ENCODE data around the gene TTC21A.

DNA sequence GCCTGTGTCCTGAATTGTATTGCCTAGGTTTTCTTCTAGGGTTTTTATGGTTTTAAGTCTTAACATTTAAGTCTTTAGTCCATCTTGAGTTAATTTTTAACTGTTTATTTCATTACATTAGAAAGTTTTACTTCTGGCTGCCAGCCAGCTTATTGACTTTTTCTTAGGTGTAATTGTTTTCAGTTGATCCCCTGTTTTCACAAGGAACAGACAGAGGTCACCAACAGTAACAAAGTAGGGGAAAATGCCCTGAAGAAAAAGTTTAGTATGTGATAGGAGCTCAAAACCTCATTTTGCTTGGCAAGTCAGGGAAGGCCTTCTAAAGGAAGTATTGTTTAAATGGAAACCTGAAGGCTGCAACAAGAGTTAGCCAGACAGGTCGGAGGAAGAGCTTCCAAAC is 45.3 kb upstream of the TTC21A start:
- TF ChIP-seq, protein P1, sequence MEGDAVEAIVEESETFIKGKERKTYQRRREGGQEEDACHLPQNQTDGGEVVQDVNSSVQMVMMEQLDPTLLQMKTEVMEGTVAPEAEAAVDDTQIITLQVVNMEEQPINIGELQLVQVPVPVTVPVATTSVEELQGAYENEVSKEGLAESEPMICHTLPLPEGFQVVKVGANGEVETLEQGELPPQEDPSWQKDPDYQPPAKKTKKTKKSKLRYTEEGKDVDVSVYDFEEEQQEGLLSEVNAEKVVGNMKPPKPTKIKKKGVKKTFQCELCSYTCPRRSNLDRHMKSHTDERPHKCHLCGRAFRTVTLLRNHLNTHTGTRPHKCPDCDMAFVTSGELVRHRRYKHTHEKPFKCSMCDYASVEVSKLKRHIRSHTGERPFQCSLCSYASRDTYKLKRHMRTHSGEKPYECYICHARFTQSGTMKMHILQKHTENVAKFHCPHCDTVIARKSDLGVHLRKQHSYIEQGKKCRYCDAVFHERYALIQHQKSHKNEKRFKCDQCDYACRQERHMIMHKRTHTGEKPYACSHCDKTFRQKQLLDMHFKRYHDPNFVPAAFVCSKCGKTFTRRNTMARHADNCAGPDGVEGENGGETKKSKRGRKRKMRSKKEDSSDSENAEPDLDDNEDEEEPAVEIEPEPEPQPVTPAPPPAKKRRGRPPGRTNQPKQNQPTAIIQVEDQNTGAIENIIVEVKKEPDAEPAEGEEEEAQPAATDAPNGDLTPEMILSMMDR (IDR thresholded peaks at IDR 0.05) = no peak
- no peak for TF ChIP-seq POLR2AphosphoS5 (IDR thresholded peaks at IDR 0.05)
- no peak for TF ChIP-seq POLR2A (IDR thresholded peaks at IDR 0.05)
